Fibroblast of villous mesenchyme (primary cell): ENCODE measurements around the gene ZNRD2. TPM values are rescaled to one million over a fixed set of nuclear protein-coding genes. Genes with fewer than 3 reads are reported as not detected.

Source experiments
- DNase-seq: peaks from one replicate; pipeline ENCODE4 v3.0.0-alpha.2; 2010; ENCODE audit warnings: low read depth
- H3K4me3 ChIP-seq: 2 replicates; pipeline ENCODE4 v1.5.1; 2011; ENCODE audit warnings: low read depth, mild to moderate bottlenecking, low read length
- total RNA-seq: library from RNA; depleted of rRNA; stranded (reverse); fragments of >200 nt; gene quantifications from 2 replicates; pipeline ENCODE4 v1.2.3, GENCODE V29; 2012
- TF ChIP-seq, protein P1 (sequence below): IDR thresholded peaks from 2 replicates; pipeline ENCODE4 v1.5.1; 2012; ENCODE audit warnings: low read depth, mild to moderate bottlenecking, low read length; ENCODE audit not compliant: insufficient read depth

ZNRD2 gene
- total RNA-seq, 1 donor: 31.1 TPM

GRCh38 chr11:65525546-65526480, 44.5 kb upstream of the ZNRD2 start:
- no peak for DNase-seq
- TF ChIP-seq, protein P1, sequence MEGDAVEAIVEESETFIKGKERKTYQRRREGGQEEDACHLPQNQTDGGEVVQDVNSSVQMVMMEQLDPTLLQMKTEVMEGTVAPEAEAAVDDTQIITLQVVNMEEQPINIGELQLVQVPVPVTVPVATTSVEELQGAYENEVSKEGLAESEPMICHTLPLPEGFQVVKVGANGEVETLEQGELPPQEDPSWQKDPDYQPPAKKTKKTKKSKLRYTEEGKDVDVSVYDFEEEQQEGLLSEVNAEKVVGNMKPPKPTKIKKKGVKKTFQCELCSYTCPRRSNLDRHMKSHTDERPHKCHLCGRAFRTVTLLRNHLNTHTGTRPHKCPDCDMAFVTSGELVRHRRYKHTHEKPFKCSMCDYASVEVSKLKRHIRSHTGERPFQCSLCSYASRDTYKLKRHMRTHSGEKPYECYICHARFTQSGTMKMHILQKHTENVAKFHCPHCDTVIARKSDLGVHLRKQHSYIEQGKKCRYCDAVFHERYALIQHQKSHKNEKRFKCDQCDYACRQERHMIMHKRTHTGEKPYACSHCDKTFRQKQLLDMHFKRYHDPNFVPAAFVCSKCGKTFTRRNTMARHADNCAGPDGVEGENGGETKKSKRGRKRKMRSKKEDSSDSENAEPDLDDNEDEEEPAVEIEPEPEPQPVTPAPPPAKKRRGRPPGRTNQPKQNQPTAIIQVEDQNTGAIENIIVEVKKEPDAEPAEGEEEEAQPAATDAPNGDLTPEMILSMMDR: no peak
- H3K4me3 ChIP-seq: peak overlapping the region; percentile 88

DNA sequence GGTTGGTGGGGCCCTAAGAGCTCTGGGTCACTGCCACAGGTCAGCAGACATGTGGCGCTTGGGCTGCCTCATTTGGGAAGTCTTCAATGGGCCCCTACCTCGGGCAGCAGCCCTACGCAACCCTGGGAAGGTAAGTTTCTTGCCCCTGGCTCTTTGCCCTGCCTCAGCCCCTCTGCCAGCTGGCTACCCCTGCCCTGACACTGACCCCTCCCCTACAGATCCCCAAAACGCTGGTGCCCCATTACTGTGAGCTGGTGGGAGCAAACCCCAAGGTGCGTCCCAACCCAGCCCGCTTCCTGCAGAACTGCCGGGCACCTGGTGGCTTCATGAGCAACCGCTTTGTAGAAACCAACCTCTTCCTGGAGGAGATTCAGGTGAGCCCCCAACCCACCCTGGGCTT, 43.5 kb upstream of the ZNRD2 start:
- no peak overlapping the region for H3K4me3 ChIP-seq
- TF ChIP-seq, protein P1: no peak
- no peak for DNase-seq

DNA sequence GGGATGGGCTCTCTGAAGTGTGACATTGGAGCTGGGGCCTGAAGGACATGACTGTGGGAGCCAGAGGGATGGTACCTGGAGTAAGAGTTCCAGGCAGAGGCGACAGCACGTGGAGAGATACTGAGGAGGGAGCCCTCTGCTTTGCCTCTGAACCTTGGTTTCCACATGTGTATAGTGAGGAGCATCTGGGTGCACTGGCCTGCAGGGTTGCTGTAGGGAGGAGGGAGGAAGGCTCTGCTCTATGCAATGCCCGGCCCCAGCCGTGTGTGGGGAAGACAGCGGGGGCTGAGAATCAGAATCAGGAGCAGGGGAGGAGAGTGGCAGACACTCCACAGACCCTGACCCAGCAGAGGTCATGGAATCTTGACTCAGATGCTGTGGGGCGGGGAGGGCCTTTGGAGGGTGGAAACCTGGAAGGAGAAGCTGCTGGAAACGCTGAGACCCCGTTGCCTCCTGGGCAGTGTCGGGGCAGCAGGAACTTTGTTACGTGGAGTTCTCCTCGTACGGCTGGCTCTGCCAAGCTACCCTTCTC, 41.4 kb upstream of the ZNRD2 start:
- DNase-seq: no peak
- no peak overlapping the region for H3K4me3 ChIP-seq
- TF ChIP-seq, protein P1: no peak

DNA sequence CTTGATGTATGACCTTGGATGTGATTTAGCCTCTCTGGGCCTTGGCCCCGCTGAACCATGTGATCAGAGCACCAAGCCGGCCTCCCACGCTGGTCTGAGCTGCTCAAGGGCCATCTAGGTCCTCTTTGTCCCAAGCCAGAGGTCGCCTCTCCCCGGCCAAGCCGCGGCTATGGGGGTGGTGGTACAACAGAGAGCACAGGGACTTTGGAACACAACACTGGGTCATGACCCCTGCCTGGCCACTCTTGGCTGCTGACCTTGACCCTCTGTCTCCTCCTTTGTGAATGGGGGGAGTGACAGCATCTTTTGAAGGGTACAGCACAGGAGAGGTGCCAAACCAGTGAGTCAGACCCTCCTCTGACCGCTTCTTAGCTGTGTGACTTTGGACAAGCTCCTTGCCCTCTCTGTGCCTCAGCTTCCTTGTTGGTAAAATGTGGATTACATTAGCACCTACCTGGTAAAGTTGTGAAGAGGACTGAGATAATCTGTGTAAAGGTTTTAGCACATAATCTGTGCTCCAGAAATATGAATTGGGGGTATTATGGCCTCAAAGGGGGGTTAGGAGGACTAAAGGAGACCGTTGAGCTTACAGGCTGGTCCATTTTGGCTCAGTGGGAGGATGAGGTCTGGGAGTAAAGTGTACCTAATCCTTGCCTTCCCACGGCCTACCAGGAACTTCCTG, 40.7 kb upstream of the ZNRD2 start:
- no peak for DNase-seq
- TF ChIP-seq, protein P1: no peak
- H3K4me3 ChIP-seq: no peak overlapping the region

DNA sequence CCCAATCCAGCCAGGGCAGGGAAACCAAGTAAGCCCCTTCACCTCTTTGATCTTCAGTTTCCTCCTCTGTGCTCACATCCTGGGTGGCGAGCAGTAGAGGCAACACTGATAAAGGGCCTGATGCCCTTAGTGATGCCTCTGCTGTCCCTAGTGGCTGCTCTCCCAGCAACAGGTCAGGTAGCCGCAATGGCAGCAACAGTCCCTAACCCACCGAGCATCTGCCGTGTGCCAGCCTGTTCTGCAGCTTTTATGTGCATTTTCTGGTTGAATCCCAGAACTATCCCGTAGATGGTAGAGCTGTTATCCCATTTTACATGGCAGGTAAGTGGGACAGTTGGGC, 40.1 kb upstream of the ZNRD2 start:
- DNase-seq: no peak
- H3K4me3 ChIP-seq: no peak overlapping the region
- TF ChIP-seq, protein P1: peak; percentile 24

GRCh38 chr11:65532388-65533064, 37.8 kb upstream of the ZNRD2 start:
- no peak for DNase-seq
- TF ChIP-seq, protein P1: no peak
- no peak overlapping the region for H3K4me3 ChIP-seq
